Endothelial cell of umbilical vein (primary cell): ENCODE data around the gene SLC25A34.

Experiments
- EZH2 ChIP-seq: IDR thresholded peaks from 2 replicates; pipeline ENCODE4 v1.6.1; 2012; ENCODE audit warnings: borderline replicate concordance, low read depth, mild to moderate bottlenecking, moderate library complexity, low read length, inconsistent platforms; ENCODE audit not compliant: severe bottlenecking
- GATA2 ChIP-seq: IDR thresholded peaks from 2 replicates; pipeline ENCODE4 v1.7.0; 2011; ENCODE audit warnings: low read depth, mild to moderate bottlenecking, moderate library complexity, mixed read lengths, low read length; ENCODE audit not compliant: insufficient read length, insufficient read depth
- JUN ChIP-seq: IDR thresholded peaks from 2 replicates; pipeline ENCODE4 v1.6.1; 2011; ENCODE audit warnings: borderline replicate concordance, low read depth; ENCODE audit not compliant: insufficient read length, insufficient read depth
- POLR2A ChIP-seq: IDR thresholded peaks from 2 replicates; pipeline ENCODE4 v1.6.1; 2012; ENCODE audit warnings: low read depth, mild to moderate bottlenecking, control low read depth, low read length
- POLR2AphosphoS5 ChIP-seq: IDR thresholded peaks from 2 replicates; pipeline ENCODE4 v1.6.1; 2012; ENCODE audit warnings: low read depth, mild to moderate bottlenecking, control low read depth, low read length, moderate library complexity; ENCODE audit not compliant: insufficient read depth
- TF ChIP-seq, protein P1 (sequence below), 2 donors: IDR thresholded peaks; 1 replicate in 1 of 2; 2 replicates in 1 of 2; pipeline ENCODE4 v1.5.1; 2011; ENCODE audit warnings: low read length in 2 of 2, mild to moderate bottlenecking in 2 of 2, moderate library complexity in 2 of 2, control low read depth in 1 of 2, inconsistent platforms in 1 of 2, low read depth in 1 of 2; ENCODE audit not compliant: insufficient read depth in 1 of 2; ENCODE audit errors: extremely low read depth in 1 of 2
- TF ChIP-seq, protein P2 (sequence below): IDR thresholded peaks from 2 replicates; pipeline ENCODE4 v1.6.1; 2011; ENCODE audit not compliant: insufficient read depth, insufficient read length

DNA sequence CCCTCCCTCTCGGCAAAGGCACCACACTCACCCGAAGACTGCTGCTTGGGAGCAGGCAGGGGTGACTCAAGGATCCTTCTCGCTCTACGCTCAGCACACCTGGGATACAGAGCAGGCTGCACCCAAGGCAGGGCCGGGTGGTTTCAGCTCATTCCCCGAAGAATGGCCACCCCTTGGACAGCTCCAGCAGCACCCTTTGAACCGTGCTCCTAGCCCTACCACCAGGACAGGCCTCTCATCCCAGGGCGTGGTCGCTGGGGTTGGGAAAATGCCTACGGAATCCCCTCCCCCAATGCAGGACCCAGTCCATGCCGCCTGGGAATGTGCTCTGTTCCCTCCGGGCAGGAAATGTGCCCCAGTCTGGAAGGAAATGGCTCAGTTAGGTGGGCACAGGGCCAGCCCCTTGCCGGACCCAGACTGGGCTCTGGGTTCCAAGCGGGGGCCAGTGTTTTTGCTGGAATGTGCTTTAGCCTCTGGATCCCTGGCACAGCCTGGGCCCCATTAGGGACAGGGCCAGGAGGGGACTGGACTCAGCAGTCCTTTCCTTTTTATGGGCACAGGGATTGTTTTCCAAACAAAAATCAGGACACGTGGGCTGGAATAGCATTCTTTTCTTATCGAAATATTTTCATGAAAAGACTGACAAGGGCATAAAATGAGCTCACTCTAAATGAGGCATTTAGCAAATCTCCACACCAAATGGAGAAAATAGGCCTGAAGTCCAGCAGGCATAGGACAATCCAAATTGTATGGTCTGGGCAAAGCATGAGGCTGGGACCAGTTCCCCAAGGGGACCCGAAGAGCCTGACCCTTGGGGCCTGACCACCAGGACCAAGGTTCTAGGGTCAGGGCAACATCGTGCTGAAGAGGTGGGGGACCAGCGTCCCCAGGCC, 13.6 kb downstream of the SLC25A34 start:
- TF ChIP-seq, protein P1, sequence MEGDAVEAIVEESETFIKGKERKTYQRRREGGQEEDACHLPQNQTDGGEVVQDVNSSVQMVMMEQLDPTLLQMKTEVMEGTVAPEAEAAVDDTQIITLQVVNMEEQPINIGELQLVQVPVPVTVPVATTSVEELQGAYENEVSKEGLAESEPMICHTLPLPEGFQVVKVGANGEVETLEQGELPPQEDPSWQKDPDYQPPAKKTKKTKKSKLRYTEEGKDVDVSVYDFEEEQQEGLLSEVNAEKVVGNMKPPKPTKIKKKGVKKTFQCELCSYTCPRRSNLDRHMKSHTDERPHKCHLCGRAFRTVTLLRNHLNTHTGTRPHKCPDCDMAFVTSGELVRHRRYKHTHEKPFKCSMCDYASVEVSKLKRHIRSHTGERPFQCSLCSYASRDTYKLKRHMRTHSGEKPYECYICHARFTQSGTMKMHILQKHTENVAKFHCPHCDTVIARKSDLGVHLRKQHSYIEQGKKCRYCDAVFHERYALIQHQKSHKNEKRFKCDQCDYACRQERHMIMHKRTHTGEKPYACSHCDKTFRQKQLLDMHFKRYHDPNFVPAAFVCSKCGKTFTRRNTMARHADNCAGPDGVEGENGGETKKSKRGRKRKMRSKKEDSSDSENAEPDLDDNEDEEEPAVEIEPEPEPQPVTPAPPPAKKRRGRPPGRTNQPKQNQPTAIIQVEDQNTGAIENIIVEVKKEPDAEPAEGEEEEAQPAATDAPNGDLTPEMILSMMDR (IDR thresholded peaks at IDR 0.05; ENCODE audit: extremely low read depth in 1 of 2, insufficient read depth in 1 of 2, low read depth in 1 of 2, low read length in 2 of 2) = no peak
- TF ChIP-seq POLR2A = peak; percentile 63
- TF ChIP-seq GATA2 = peak; percentile 69
- TF ChIP-seq EZH2 = no peak
- peak; percentile 99 for TF ChIP-seq POLR2AphosphoS5
- peak; percentile 54 for TF ChIP-seq JUN
- TF ChIP-seq, protein P2, sequence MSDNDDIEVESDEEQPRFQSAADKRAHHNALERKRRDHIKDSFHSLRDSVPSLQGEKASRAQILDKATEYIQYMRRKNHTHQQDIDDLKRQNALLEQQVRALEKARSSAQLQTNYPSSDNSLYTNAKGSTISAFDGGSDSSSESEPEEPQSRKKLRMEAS = peak; percentile 33
